Natural killer cell treated with Interleukin-12 subunit alpha and Interleukin-12 subunit beta and Interleukin-15 and Interleukin-18, amount 100 ng/mL, for 72 hours (primary cell): ENCODE data around the gene HHATL. TPM values are rescaled to one million over a fixed set of nuclear protein-coding genes. Genes with fewer than 3 reads are reported as not detected.

Experiments used
- ATAC-seq, 2 donors: fragments of 150-1000 bp; cut with Tn5 transposase in 1 of 2; sonication (Bioruptor Pico), chemical (Tn5 transposase) in 1 of 2; 2 replicates each; pipeline ENCODE4 v1.10.0; 2021
- DNase-seq: peaks from one replicate; pipeline ENCODE4 v3.0.0; 2022; ENCODE audit warnings: low spot score
- H3K27ac Mint-ChIP-seq, 2 donors: 1 replicate in 1 of 2; 2 replicates in 1 of 2; pipeline ENCODE4 v1.8.0; 2022; ENCODE audit warnings: mixed read lengths in 2 of 2, mild to moderate bottlenecking in 1 of 2, moderate library complexity in 1 of 2
- H3K27me3 Mint-ChIP-seq, 2 donors: 1 replicate in 1 of 2; 2 replicates in 1 of 2; pipeline ENCODE4 v1.8.0; 2022; ENCODE audit warnings: mixed read lengths in 2 of 2
- H3K36me3 Mint-ChIP-seq: one replicate; pipeline ENCODE4 v1.8.0; 2022; ENCODE audit warnings: mixed read lengths
- H3K4me1 Mint-ChIP-seq, 2 donors: 1 replicate in 1 of 2; 2 replicates in 1 of 2; pipeline ENCODE4 v1.8.0; 2022; ENCODE audit warnings: low read depth in 2 of 2, mixed read lengths in 2 of 2, mild to moderate bottlenecking in 1 of 2
- H3K4me3 Mint-ChIP-seq: one replicate; pipeline ENCODE4 v1.8.0; 2022; ENCODE audit warnings: mixed read lengths
- H3K9me3 Mint-ChIP-seq: 2 replicates; pipeline ENCODE4 v1.8.0; 2022; ENCODE audit warnings: mixed read lengths
- total RNA-seq, 2 donors: library from RNA; stranded (reverse); gene quantifications; one replicate each; pipeline ENCODE4 v1.2.3, GENCODE V29; 2022

Gene HHATL
- total RNA-seq, 2 donors from 2014 or later, result not detected

GRCh38 chr3:42703695-42704025 is 1.1 kb upstream of the HHATL start:
- H3K36me3 Mint-ChIP-seq, result no peaks in the 10 kb centered on the region
- no peak overlapping the region for H3K27ac Mint-ChIP-seq
- H3K9me3 Mint-ChIP-seq, result no peaks in the 10 kb centered on the region
- peaks cover 5 to 10% of the 10 kb centered on the region in 2 donors for H3K27me3 Mint-ChIP-seq
- H3K4me3 Mint-ChIP-seq, result no peak overlapping the region
- peaks cover 7 to 10% of the 10 kb centered on the region in 2 donors for H3K4me1 Mint-ChIP-seq
- DNase-seq (no peak), ATAC-seq (no peak)

DNA sequence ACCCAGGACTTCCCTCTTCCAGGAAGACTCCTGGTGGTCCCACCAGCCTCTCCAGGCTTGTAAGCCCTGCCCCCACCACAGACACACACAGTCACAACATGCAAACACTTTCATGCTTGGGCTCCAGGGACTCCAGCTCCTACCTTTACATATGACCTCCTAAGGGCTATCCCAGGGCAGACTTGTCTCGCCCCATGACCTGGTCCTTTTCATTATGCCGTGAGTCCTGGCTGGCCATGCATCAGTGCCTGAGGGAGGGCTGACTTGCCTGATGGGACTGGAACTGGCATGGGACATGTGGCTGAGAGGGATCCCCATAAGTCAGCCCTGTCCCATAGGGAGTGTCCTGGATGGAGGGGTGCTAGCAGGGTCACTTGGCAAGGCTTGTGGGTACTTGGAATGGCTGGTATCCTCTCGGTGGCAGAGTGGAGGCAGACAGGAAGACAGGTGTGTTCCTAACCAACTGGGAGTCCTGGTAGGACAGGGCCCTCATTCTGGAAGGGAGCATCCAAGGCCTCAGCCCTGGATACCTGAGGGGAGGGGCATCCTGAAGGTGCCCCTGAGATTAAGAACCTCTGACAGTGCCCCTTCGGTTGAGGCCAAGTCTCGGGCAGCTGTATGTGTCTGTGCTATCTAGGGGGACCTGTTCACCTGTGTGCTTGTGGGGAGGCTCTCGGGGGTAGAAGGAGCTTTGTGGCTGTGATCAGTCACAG is 540 bp upstream of the HHATL start:
- Mint-ChIP-seq H3K27ac (no peak overlapping the region), H3K4me1 (peaks cover 10 to 11% of the 10 kb centered on the region in 2 donors), H3K36me3 (no peaks in the 10 kb centered on the region), H3K9me3 (no peaks in the 10 kb centered on the region), H3K27me3 (peaks cover 5 to 10% of the 10 kb centered on the region in 2 donors), H3K4me3 (no peak overlapping the region)
- ATAC-seq (no peak), DNase-seq (no peak)

DNA sequence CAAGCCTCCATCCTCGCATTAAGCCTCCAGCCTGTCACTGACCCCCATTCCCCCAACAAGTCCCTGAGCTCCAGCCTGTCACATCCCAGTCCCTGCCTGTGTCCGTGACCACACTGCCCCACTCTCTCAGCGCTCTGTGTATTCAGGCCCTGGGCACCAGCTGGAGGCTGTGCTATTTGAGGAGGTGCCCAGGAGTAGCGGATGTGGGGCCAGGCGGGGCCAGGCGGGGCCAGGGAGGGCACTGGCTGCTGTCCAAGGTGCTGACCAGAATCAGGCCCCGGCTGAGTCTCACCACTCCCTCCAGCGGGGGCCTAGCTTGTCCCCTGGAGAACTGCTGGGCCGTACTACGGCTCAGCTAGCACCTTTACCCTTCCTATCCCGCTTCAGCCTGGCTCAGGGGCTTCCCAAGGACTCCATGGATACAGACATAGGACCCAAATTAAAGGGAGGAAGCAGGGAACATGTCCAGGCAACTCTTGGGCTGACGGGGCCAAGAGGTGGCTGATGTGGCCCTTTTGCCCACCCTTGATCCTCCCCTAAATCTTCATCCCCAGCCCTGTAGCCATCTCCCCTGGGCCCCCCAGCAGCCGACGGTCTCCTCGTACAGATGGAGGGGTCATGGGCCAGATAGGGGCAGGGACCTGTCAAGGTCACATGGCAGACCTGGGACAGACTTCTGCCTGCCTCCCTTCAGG is 1.1 kb downstream of the HHATL start:
- H3K27me3 Mint-ChIP-seq, result peaks cover 5 to 10% of the 10 kb centered on the region in 2 donors
- no peaks in the 10 kb centered on the region for H3K9me3 Mint-ChIP-seq

GRCh38 chr3:42700366-42701288 is 2.0 kb downstream of the HHATL start:
- no peak for DNase-seq
- H3K27me3 Mint-ChIP-seq, result peaks cover 5 to 10% of the 10 kb centered on the region in 2 donors
- H3K4me3 Mint-ChIP-seq, result no peak overlapping the region
- no peak for ATAC-seq
- H3K9me3 Mint-ChIP-seq, result no peaks in the 10 kb centered on the region
- no peak overlapping the region for H3K27ac Mint-ChIP-seq
- H3K36me3 Mint-ChIP-seq, result no peaks in the 10 kb centered on the region
- H3K4me1 Mint-ChIP-seq, result peaks cover 10 to 11% of the 10 kb centered on the region in 2 donors

More for the DNA sequence above, 1.1 kb downstream of the HHATL start:
- Mint-ChIP-seq H3K27ac (no peak overlapping the region), H3K36me3 (no peaks in the 10 kb centered on the region), H3K4me1 (peaks cover 10 to 11% of the 10 kb centered on the region in 2 donors), H3K4me3 (no peak overlapping the region)
- DNase-seq, result no peak
- peak; percentile 60 to 83 for ATAC-seq

GRCh38 chr3:42699511-42699971 is 3.1 kb downstream of the HHATL start:
- Mint-ChIP-seq H3K9me3 (no peaks in the 10 kb centered on the region), H3K36me3 (no peaks in the 10 kb centered on the region), H3K4me1 (peaks cover 10 to 11% of the 10 kb centered on the region in 2 donors), H3K27me3 (peaks cover 5 to 10% of the 10 kb centered on the region in 2 donors), H3K4me3 (no peak overlapping the region), H3K27ac (no peak overlapping the region)
- ATAC-seq, result no peak
- no peak for DNase-seq

DNA sequence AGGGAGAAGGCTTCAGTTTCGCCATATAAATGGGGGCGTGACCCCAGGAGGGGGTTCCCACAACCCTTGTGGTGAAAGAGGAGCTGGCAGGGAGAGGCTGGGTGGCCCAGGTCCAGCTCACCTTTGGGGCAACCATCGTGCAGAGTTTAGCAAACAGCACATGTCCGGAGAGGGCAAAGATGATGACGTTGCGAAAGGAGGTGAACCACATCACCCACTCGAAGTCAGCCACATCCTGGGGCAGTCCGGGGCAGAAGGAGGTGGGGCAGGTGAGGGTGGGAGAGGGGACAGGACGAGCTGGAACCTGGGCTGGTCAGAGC is 3.7 kb downstream of the HHATL start:
- DNase-seq (no peak), ATAC-seq (peak in 1 of 2 donors; percentile 21)
- Mint-ChIP-seq H3K36me3 (no peaks in the 10 kb centered on the region), H3K27ac (no peak overlapping the region), H3K4me3 (no peak overlapping the region), H3K27me3 (peaks cover 5 to 10% of the 10 kb centered on the region in 2 donors), H3K4me1 (peaks cover 10 to 11% of the 10 kb centered on the region in 2 donors), H3K9me3 (no peaks in the 10 kb centered on the region)

GRCh38 chr3:42698216-42698910 is 4.2 kb downstream of the HHATL start:
- DNase-seq, result no peak
- Mint-ChIP-seq H3K4me3 (no peak overlapping the region), H3K27me3 (peaks cover 5 to 10% of the 10 kb centered on the region in 2 donors), H3K9me3 (no peaks in the 10 kb centered on the region), H3K4me1 (peaks cover 10 to 11% of the 10 kb centered on the region in 2 donors), H3K36me3 (no peaks in the 10 kb centered on the region), H3K27ac (no peak overlapping the region)
- ATAC-seq, result no peak

DNA sequence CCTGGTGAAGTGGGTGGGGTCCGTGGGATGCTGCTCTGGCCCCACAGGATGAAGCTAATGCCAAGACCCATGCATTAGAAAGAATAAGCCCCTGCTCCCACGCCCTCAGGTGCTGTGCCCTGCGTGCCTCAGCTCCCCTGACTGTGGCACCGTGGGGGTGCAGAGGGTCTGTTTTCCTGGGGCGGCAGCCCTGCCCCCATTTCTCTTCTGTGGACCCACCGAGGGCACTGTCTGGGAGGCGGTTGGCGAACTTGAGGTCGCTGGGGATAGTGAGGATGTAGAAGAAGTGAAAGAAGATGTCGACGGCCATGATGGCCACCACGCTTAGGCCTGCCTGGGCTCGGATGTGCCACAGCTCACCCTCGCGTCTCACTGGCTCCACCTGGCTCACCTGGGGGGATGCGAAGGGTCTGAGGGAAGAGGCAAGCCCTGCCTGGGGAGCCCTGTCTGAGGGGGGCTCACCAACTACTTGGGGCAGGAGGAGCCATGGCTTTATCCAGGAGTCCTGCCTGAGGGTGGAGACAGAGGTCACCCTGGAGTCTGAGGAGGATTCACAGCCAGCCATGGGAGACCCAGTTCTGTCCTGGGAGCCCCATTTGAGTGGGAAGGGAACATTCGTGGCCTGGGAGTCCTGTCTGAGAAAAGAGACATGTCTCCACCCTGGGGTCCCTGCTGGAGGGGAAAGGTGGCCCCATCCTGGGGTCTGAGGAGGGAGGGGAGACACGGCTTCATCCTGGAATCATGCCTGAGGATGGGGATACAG is 5.1 kb downstream of the HHATL start:
- ATAC-seq (no peak), DNase-seq (no peak)
- Mint-ChIP-seq H3K4me3 (no peak overlapping the region), H3K27me3 (peaks cover 5 to 10% of the 10 kb centered on the region in 2 donors), H3K36me3 (no peaks in the 10 kb centered on the region), H3K9me3 (no peaks in the 10 kb centered on the region), H3K27ac (no peak overlapping the region), H3K4me1 (peaks cover 10 to 11% of the 10 kb centered on the region in 2 donors)

- no peak overlapping the region for H3K27ac Mint-ChIP-seq
- DNase-seq (no peak), ATAC-seq (no peak)
- no peak overlapping the region for H3K4me3 Mint-ChIP-seq
- H3K9me3 Mint-ChIP-seq, result no peaks in the 10 kb centered on the region
- H3K27me3 Mint-ChIP-seq, result peaks cover 5 to 10% of the 10 kb centered on the region in 2 donors
- H3K4me1 Mint-ChIP-seq, result peaks cover 10 to 11% of the 10 kb centered on the region in 2 donors
- H3K36me3 Mint-ChIP-seq, result no peaks in the 10 kb centered on the region
These were observed 6.0 kb downstream of the HHATL start for GRCh38 chr3:42696356-42697288.

- no peaks in the 10 kb centered on the region for H3K36me3 Mint-ChIP-seq
These were observed 8.2 kb downstream of the HHATL start for GRCh38 chr3:42694366-42694765.

GRCh38 chr3:42693530-42693930 is 9.1 kb downstream of the HHATL start:
- ATAC-seq, result no peak

More at GRCh38 chr3:42694366-42694765, 8.2 kb downstream of the HHATL start:
- Mint-ChIP-seq H3K27me3 (peaks cover 0 to 2% of the 10 kb centered on the region in 2 donors), H3K9me3 (no peaks in the 10 kb centered on the region), H3K4me3 (no peak overlapping the region), H3K27ac (no peak overlapping the region), H3K4me1 (peaks cover 0 to 7% of the 10 kb centered on the region in 2 donors)
- ATAC-seq (no peak), DNase-seq (no peak)

More at GRCh38 chr3:42693530-42693930, 9.1 kb downstream of the HHATL start:
- no peak for DNase-seq
- Mint-ChIP-seq H3K4me3 (no peak overlapping the region), H3K4me1 (peaks cover 0 to 3% of the 10 kb centered on the region in 2 donors), H3K27me3 (peaks cover 0 to 2% of the 10 kb centered on the region in 2 donors), H3K9me3 (no peaks in the 10 kb centered on the region), H3K36me3 (no peaks in the 10 kb centered on the region), H3K27ac (no peak overlapping the region)
